ENCODE measurements around the gene MEIS1.

The MEIS1 gene

GRCh38 chr2:66423391-66424124, 11.4 kb upstream of the MEIS1 start:
- H3K4me3 ChIP-seq (ENCODE audit: low read depth, low read length) = no peak overlapping the region
- no peak for TF ChIP-seq CTCF (IDR thresholded peaks at IDR 0.05; ENCODE audit: low read depth, low read length)
- H3K9me3 ChIP-seq (ENCODE audit: severe bottlenecking) = peaks cover 2% of the 10 kb centered on the region
- no peak overlapping the region for H3K27ac ChIP-seq
- peaks cover 97% of the 10 kb centered on the region for H3K27me3 ChIP-seq (ENCODE audit: insufficient read depth, low read depth, severe bottlenecking)
- H3K36me3 ChIP-seq = no peaks in the 10 kb centered on the region
- DNase-seq = no peak

- Histone ChIP-seq H3K4me3 (ENCODE audit: low read depth, low read length) (peak overlapping the region; percentile 35), H3K9me3 (ENCODE audit: severe bottlenecking) (peaks cover 2% of the 10 kb centered on the region), H3K27ac (no peak overlapping the region), H3K36me3 (no peaks in the 10 kb centered on the region), H3K27me3 (ENCODE audit: insufficient read depth, low read depth, severe bottlenecking) (peaks cover 74% of the 10 kb centered on the region)
- no peak for TF ChIP-seq CTCF (IDR thresholded peaks at IDR 0.05; ENCODE audit: low read depth, low read length)
- no peak for DNase-seq
Observed at GRCh38 chr2:66426244-66427111, 8.4 kb upstream of the MEIS1 start.

GRCh38 chr2:66427300-66427699, 7.6 kb upstream of the MEIS1 start:
- no peak for DNase-seq
- no peak overlapping the region for H3K27ac ChIP-seq
- H3K36me3 ChIP-seq = no peaks in the 10 kb centered on the region
- no peak overlapping the region for H3K4me3 ChIP-seq (ENCODE audit: low read depth, low read length)
- peaks cover 2% of the 10 kb centered on the region for H3K9me3 ChIP-seq (ENCODE audit: severe bottlenecking)
- no peak for TF ChIP-seq CTCF (IDR thresholded peaks at IDR 0.05; ENCODE audit: low read depth, low read length)
- peaks cover 66% of the 10 kb centered on the region for H3K27me3 ChIP-seq (ENCODE audit: insufficient read depth, low read depth, severe bottlenecking)

GRCh38 chr2:66428986-66429612, 5.8 kb upstream of the MEIS1 start:
- Histone ChIP-seq H3K27me3 (ENCODE audit: insufficient read depth, low read depth, severe bottlenecking) (peaks cover 48% of the 10 kb centered on the region), H3K4me3 (ENCODE audit: low read depth, low read length) (no peak overlapping the region), H3K9me3 (ENCODE audit: severe bottlenecking) (peaks cover 2% of the 10 kb centered on the region), H3K27ac (no peak overlapping the region), H3K36me3 (no peaks in the 10 kb centered on the region)
- TF ChIP-seq CTCF (IDR thresholded peaks at IDR 0.05; ENCODE audit: low read depth, low read length) = peak; percentile 90
- peak; percentile 38 for DNase-seq

- Histone ChIP-seq H3K4me3 (ENCODE audit: low read depth, low read length) (no peak overlapping the region), H3K27me3 (ENCODE audit: insufficient read depth, low read depth, severe bottlenecking) (peaks cover 40% of the 10 kb centered on the region), H3K36me3 (no peaks in the 10 kb centered on the region), H3K27ac (no peak overlapping the region), H3K9me3 (ENCODE audit: severe bottlenecking) (peaks cover 2% of the 10 kb centered on the region)
- TF ChIP-seq CTCF (IDR thresholded peaks at IDR 0.05; ENCODE audit: low read depth, low read length) = no peak
- no peak for DNase-seq
Observed at GRCh38 chr2:66429693-66430504, 5.0 kb upstream of the MEIS1 start.
